Measurements from ENCODE around the gene MUS81.
"Not testable (repeated sequence)": the region's sequence is repeated elsewhere in the genome, so short reads cannot be mapped to it uniquely, and the experiment has no call there.

The MUS81 gene

DNA sequence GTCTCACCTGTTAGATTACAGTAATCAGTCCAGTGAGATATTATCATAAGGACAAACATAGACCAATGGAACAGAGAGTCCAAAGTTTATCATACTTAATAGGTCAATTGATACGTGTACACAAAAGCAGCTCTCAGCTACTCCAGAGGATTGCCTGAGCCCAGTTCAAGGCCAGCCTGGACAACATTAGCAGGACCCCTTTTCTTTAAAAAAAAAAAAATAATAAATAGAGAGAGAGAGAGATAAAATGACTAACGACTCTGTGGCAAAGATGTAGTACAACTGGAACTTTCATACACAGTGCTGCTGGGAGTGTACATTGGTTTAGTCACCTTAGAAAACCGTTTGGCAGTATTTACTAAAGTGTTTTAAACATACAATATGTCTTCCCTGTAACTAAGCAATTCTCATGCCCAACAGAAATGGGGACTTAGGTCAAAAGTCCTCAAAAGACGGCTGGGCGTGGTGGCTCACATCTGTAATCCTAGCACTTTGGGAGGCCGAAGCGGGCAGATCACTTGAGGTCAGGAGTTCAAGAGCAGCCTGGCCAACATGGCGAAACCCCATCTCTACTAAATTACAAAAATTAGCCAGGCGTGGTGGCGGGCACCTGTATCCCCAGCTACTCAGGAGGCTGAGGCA, 15.9 kb upstream of the MUS81 start:
- no peak for FAIRE-seq

DNA sequence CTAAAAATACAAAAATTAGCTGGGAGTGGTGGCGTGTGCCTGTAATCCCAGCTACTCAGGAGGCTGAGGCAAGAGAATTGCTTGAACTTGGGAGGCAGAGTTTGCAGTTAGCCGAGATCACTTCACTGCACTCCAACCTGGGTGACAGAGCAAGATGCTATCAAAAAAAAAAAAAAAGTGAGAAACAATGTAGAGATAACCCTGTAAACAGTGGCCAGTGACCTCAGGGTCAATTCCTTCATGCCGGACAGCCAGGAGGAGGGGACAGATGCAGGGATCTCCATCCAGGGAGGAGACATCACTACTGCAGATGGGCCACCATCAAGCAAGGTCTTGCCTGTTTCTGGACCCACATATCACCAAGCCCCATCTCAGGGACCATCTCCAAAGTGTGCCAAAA, 12.5 kb upstream of the MUS81 start:
- DNase-seq (ENCODE audit: low spot score) (no peak), FAIRE-seq (no peak)

More for the DNA sequence above, 15.9 kb upstream of the MUS81 start:
- DNase-seq (ENCODE audit: low spot score) = no peak

DNA sequence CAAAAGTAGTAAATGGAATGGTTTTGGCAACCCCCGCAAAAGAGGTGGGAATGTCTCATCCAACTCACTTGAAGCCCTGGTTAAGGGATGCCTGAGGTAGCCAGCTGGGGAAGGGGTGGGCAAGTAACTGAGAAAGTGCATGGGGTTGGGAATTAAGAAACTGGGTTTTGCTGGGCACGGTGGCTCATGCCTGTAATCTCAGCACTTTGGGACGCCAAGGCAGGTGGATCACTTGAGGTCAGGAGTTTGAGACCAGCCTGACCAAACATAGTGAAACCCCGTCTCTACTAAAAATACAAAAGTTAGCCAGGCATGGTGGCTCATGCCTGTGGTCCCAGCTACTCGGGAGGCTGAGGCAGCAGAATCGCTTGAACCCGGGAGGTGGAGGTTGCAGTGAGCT, 11.5 kb upstream of the MUS81 start:
- not testable (repeated sequence) for DNase-seq (ENCODE audit: low spot score); FAIRE-seq

DNA sequence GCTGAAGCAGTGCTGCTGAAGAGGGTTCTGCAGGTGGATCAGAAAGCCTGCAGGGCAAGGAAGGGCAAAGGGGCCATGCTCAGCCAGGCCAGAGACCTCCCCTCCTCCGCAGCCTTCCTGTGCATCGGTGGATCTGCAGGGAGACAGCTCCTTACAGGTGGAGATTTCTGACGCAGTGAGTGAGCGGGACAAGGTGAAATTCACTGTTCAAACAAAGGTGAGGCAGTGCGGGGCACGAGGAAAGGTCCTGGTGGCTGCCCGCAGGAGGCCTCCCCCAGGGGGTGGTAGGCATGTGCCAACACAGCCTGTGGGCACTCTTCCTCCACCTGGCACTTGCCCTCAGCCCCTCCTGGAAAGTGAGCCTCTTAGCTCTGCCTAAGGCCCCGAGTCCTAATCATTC, 10.9 kb upstream of the MUS81 start:
- no peak for DNase-seq (ENCODE audit: low spot score)
- FAIRE-seq = no peak

DNA sequence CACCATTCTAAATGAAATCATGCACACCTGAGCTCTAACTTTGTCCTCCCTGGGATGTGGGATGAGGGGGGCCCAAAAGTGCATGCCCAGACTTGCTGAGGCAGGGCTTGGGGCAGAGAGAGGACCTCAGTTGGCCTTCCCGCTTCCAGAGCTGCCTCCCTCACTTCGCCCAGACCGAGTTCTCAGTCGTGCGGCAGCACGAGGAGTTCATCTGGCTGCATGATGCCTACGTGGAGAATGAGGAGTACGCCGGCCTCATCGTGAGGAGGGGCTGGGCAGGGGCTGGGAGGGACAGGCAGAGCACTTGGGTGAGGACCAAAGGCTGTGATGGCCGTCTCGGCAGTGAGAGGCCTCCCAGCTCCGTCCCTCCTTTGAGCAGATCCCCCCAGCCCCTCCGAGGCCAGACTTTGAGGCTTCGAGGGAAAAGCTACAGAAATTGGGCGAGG, 10.4 kb upstream of the MUS81 start:
- DNase-seq (ENCODE audit: low spot score) = no peak
- FAIRE-seq = no peak

DNA sequence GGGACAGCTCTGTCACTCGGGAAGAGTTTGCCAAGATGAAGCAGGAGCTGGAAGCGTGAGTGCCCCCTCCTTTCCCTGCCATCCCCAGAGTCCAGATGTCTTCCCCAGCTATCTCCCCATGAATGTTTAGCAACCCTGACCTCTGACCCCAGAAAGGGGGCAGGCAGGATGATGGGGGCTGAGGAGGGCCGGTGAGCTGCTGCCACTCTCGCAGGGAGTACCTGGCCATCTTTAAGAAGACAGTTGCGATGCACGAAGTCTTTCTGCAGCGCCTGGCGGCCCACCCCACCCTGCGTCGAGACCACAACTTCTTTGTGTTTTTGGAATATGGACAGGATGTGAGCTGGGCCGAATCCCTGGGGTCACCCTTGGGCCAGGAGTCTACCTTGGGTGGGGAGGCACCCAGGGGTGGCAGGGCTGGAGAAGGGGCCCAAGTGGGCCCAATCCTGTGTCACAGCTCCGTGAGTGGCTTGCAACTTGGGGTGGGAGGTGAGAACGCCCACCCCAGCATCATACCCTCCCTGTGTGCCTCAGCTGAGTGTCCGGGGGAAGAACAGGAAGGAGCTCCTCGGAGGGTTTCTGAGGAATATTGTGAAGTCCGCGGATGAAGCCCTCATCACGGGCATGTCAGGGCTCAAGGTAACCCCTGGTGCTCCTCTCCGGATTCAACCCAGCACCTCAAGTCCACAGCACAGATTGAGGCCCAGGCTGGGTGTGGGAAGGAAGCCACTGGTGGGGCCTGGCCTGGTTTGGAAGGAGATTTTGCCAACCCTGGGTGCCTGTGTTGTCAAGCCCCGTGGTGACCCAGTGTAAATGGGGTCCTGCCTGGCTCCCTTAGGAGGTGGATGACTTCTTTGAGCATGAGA, 9.8 kb upstream of the MUS81 start:
- DNase-seq (ENCODE audit: low spot score) (no peak), FAIRE-seq (no peak)

DNA sequence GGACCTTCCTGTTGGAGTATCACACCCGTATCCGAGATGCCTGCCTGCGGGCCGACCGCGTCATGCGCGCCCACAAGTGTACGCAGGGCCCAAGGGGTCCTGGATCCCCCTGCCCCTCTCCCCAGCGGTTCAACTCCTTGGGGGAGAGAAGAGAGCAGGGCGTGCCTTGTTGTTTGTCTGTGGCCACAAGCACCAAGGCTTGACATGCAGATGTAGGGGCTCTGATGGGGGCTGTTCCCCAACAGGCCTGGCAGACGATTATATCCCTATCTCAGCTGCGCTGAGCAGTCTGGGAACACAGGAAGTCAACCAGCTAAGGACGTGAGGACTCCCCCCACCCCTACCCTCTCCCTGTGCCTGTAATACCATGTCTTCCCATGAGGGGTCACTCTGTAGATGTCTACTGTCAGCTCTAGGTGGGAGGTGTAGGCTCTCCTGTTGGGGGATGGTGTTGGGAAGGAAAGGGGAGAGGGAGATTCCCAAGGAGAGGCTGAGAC, 9.1 kb upstream of the MUS81 start:
- no peak for DNase-seq (ENCODE audit: low spot score)
- no peak for FAIRE-seq

DNA sequence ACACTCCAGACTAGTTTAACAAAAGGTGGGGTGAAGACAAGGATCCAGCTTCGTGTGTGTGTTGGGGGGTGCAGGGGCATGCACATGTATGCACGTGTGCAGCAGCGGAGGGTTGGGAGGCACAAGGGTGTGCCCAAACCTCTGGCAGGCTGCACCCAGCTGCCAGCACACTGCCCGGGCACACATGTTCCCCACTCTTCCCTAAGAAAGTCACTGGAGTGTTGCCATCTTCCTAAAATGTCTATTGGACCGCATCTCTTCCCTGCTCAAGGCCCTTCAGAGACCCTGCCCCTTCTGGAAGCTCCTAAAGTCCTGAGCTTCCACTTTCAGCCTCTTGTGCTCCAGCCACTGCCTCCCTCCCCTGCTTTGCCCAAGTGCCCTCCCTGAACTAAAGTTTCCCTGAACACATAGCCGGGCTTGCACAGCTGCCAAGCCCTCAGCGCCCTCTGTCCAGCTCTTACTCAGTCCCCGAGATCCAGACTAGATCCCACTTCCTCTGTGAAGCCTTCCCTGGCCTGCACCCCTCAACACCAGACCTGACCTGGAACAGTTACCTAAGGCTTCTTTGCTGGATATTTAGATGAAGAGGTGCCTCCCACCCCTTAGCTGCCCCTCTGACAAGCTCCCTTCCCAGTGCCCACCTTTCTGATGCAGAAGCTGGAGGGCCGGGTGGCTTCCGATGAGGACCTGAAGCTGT, 8.3 kb upstream of the MUS81 start:
- no peak for DNase-seq (ENCODE audit: low spot score)
- no peak for FAIRE-seq

DNA sequence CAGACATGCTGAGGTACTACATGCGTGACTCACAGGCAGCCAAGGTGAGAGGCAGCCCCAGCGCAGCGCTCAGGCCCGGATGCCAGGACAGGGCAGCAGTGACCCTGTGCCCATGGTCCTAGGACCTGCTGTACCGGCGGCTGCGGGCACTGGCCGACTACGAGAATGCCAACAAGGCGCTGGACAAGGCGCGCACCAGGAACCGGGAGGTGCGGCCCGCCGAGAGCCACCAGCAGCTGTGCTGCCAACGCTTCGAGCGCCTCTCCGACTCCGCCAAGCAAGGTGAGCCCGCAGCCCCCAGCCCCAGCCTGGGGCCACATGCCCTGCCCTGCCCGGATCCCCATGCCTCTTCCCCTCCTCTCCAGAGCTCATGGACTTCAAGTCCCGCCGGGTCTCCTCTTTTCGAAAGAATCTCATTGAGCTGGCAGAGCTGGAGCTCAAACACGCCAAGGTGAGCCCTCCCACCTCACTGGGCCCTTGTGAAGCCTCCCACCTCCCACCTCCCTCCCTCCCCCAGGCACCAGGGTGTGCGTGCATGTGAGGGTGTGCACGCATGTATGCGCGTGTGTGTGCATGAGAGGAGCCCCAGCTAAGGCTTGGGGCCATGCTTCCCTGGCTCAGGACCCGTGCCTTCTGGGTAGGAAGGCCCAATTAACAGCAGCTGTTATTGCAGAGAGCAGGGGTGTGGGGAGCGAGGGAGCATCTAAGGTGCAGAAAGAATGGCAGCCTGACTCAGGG, 7.6 kb upstream of the MUS81 start:
- no peak for FAIRE-seq
- DNase-seq (ENCODE audit: low spot score) = no peak

DNA sequence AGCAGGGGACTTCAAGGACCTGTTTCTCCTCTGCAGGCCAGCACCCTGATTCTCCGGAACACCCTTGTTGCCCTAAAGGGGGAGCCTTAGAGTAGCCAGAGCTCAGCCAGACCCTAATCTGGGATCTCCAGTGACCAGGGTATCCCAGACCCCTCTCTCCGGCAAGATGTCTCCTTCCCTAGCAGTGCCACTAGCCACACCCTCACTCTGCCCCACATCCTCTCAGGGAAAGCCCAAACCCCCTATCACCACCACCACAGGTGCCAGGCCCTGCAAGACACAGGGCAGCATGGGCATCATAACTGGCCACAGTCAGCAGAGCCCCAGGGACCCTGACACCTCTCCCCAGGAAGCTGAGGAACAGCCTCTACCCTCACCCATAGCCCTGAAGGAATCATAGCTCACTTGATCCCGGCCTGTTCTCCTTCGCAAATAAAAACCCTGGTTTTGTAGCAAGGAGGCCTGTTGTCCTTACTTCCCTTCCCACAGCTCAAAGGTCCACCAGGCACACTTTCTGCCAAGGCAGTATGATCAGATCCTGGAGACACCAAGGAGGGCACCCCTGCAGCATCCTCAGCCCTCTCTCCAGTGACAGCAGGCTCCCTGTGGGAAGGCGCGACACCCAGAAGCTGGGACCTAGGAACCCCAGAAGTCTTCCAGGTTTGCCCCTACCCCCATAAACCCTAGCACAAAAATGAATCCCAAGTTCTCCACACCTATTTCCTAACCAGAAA, 6.8 kb upstream of the MUS81 start:
- DNase-seq (ENCODE audit: low spot score) (no peak), FAIRE-seq (no peak)

DNA sequence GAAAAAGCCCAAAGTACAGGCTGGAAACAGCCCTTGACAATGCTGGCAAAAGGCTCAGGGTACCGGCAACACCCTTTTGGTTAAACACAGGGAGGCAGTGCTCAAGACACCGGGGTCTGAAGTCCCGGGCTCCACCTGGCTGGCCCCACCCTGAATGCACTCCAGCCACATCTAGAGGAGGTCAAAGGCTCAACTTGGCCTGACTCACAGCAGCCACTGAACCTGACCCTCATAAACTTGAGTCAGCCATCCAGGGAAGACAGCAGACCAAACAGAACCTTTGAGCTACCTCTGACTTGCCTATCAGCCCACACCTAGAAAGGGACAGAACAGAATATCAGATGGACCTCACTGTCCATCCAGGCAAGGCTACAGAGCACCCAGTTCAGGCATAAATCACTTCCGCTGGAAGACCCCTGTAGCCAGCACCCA, 6.1 kb upstream of the MUS81 start:
- FAIRE-seq (no peak), DNase-seq (ENCODE audit: low spot score) (no peak)

DNA sequence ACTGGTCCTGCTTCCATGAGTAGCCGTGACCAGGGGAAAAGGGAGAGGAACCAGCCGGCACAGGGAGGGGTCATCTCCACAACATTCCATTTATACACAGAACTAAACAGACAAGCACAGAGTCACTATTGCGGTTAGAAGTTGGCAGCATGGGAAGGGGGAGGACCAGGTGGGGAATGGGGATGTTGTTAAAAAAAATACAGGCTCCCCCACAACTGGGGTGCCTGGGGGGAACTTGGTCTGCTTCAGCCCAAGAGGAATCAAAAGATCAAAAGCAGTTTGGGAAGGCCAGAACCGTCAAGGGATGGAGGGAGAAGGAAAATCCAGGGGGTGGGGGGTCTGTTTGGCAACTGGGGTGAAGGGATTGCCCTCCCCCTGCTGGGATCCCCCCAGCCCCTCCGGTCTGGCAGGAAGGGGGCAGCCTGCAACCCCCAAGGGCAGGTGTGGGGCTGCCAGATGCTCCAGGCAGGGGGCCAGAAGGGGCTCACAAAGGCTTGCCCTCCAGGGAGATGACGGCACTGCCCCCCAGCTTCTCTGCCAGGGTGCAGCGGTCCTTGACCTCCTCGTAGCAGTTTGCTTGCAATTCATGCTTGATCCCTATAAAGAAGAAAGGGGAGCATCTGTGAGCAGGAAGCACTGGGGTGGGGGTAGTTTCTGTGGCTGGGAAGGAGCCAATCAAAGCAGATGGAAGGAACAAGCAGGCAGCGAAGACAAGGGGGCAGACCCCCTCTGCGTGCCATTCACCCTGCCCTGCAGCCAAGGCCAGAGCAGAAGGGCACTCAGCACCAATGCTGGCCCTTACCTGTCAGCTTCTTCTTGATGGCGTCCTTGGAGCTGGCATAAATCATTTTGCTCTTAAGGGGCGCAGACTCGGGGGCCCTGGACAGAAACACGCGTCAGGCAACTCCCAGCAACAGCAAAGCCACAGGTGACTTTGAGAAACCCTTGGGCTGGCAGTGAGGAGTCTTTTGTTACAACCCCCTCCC, 5.1 kb upstream of the MUS81 start:
- DNase-seq (ENCODE audit: low spot score) (no peak), FAIRE-seq (no peak)

DNA sequence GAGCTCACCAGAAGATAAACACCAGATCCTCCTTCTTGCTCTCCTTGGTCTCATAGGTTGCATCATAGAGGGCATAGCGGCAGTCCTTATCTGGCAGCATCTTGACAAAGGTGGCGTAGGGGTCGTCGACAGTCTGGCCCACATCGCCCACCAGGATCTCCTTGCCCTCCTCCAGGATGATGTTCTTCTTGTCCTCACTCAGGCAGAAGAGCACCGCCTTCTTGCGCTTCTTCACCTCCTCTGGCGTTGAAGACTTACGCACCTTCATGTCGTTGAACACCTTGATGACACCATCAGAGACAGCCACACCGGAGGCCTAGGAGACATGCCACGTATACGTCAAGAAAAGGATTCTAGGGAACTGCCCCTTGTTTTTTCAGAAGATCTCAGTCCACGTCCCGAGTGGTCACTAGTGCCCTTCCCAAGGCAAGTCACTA, 4.3 kb upstream of the MUS81 start:
- FAIRE-seq (no peak), DNase-seq (ENCODE audit: low spot score) (no peak)

DNA sequence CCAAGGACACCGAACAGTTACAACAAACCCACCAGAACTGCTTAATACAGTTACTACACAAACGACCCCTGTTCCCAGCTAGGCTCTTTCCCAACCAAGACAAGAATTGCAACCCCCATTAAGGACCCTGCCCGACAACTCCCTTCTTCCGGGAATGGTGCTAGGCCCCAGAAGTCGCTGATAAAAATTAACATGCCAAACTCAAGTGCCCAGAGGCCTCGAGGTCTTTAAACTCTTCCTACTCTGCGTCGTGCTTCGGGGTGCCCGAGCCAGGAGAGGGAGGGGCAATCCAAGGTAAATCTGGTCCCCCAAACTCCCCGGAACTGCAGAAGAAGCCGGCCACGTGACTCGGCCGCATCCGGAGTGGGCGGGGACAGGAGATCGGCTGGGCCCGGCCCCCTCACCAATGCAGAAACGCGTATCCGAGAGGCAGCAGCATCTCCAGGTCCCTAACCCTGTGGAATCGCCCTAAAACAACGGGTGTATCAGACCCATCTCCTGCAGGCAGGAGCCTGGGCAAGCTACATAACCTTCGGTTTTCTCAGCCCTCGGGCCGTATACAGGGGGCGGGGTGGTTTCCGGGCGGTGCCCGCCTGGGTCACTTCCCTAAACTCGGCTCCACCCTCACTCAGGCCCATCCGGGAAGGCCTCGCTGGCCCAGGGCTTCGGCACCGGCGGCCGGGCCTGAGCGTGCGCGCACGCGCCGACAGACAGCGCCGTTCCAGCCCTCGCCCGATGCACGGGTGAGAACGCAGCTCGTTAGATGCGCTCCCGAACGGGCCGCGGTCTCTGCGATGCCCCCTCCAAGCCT, 3.3 kb upstream of the MUS81 start:
- no peak for FAIRE-seq

DNA sequence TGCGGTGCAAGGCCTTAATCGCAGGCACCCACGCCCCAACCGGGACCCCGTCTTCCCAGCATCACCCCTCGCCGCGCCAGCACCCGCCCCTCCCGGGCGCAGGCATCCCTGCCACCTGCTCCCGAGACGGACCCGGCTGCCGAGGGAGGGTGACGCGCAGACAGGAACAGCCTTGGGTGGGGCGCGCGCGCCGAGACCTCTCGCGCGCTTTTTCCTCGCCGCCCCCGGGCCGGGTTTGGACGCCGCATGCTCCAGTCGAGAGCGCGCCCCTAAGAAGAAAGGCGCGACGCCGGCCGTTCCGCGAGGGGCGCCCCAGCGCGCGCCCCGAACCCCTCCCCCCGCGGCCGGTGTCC, 2.8 kb upstream of the MUS81 start:
- no peak for FAIRE-seq
- no peak for DNase-seq (ENCODE audit: low spot score)

More for the DNA sequence above, 3.3 kb upstream of the MUS81 start:
- peak; percentile 65 for DNase-seq (ENCODE audit: low spot score)

DNA sequence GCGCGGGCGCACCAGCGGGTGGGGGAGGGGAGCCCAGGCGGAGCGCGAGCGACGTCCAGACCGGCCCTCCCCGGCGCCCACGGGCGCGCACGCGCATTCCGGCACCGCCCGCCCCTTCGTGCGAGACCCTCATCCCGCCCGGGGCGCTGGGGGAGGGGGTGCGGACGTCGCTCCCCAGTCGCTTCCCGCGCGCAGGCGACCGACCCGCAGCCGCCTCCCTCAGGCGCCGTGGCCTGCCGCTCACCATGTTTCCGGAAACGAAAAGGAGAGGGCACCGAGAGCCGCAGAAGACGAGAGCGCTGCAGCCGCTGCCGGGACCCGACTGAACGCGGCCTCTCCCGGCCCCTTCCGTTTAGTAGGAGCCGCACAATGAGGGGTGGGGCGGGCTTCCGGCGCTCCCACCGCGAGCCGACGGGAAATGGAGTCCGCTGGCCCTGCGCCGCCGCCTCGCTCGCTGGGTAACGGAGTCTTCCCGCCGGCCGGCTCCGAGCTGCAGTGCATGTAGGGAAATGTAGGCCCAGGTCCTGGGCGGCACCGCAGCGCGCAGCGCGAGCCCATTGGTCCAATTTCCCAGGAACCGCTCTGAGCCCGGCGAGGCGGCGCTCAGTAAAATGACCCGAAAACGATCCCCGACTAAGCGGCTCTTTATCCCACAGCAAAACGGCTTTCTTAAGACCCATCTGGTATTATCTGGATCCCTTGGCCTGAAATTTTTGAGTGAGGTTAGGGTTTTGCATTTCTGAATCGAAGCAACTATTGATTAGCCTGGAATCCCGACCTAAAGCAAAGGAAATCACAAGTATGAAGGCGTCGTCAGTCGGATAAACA, 2.2 kb upstream of the MUS81 start, which contains the start of gene CFL1:
Gene CFL1, minus strand, starts transcription at position 328 of the 828 bp plus-strand sequence. Its CDS starts 81 bp downstream, at position 247.
- peak; percentile 55 for FAIRE-seq
- DNase-seq (ENCODE audit: low spot score) = peak; percentile 94

DNA sequence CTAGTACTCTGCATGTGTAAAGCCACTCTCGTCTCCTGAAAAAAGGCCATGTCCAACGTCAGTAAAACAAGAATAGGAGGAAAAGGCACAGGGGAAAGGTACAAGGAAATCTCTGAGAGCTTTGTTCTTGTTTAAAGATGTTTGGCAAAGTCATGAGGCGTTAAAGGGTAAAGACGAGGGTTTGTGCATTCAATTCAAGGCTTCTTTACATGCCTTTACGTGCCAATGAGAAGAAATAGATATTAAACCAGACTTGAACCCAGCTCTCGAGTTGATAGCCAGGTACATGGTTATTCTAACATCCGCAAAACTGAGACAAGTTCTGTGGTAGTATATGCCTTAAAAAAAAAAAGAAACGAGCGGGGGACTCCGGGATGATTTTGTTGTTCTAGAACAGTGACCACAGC, 1.5 kb upstream of the MUS81 start:
- FAIRE-seq (no peak), DNase-seq (ENCODE audit: low spot score) (no peak)

Measured in urothelium cell line (cell line).